ENCODE data around the gene MFSD6L. TPM values are rescaled to one million over a fixed set of nuclear protein-coding genes. Genes with fewer than 3 reads are reported as not detected.

MFSD6L gene
- total and polyA plus RNA-seq, 2 of the 13 experiments (the other 11 are each of a cell fraction or from before 2014, with no cell fraction given) = not detected

DNA sequence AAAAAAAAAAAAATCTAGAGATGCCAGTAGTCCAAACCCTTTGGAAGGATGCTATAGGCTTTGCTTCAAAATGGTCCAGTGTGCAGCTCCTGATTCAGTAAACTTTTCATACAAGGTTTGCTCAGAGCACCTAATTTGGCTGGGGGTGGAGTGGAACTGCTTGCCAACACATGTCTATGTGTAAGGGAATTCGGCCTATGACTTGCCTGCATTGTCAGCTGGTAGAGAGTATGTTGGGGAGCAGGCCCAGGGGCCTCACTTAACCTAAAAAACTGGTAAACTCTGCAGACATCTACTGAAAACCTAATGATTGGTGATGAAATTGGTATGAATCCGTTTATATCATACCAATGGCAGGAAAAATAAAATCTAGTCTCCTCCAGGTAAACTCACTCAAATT lies 1.5 kb upstream of the MFSD6L start (continued):
- TF ChIP-seq MAZ (IDR thresholded peaks at IDR 0.05; ENCODE audit: borderline replicate concordance, low read depth, low read length) (no peak), MAZ (CRISPR knock-in tag; IDR thresholded peaks at IDR 0.05; ENCODE audit: low read depth) (no peak)

- Histone ChIP-seq H3K4me3 (replicated peaks in 1 of 3; ENCODE audit: insufficient read depth in 1 of 3, low read depth in 2 of 3, low read length in 3 of 3) (no peak overlapping the region), H3K9ac (ENCODE audit: insufficient read depth, low read depth, low read length) (no peak overlapping the region), H3K36me3 (replicated peaks in 1 of 2; ENCODE audit: control insufficient read depth in 1 of 2, insufficient read depth in 2 of 2, low read length in 2 of 2) (no peaks in the 10 kb centered on the region), H2AFZ (ENCODE audit: low read length) (no peak overlapping the region), H3K27ac (ENCODE audit: extremely low read length, insufficient read depth, low read length) (no peak overlapping the region), H3K4me2 (ENCODE audit: low read depth, low read length) (no peak overlapping the region), H3K79me2 (ENCODE audit: insufficient read depth, low read length) (no peaks in the 10 kb centered on the region), H4K20me1 (ENCODE audit: insufficient read depth, low read length) (no peaks in the 10 kb centered on the region), H3K9me3 (ENCODE audit: low read length) (no peaks in the 10 kb centered on the region), H3K27me3 (ENCODE audit: control insufficient read depth in 1 of 2, insufficient read depth in 2 of 2, low read length in 2 of 2) (peaks cover 3 to 47% of the 10 kb centered on the region in 2 experiments), H3K4me1 (ENCODE audit: insufficient read depth, low read length) (no peaks in the 10 kb centered on the region)
- TF ChIP-seq NR3C1 (CRISPR knock-in tag; IDR thresholded peaks at IDR 0.05) (no peak), ZSCAN21 (CRISPR knock-in tag; IDR thresholded peaks at IDR 0.05; ENCODE audit: borderline replicate concordance) (no peak), ZNF136 (CRISPR knock-in tag; IDR thresholded peaks at IDR 0.05; ENCODE audit: low read depth) (no peak), HNRNPLL (IDR thresholded peaks at IDR 0.05; ENCODE audit: low read depth, low read length, poor library complexity, severe bottlenecking) (no peak), ZBTB10 (CRISPR knock-in tag; IDR thresholded peaks at IDR 0.05; ENCODE audit: borderline replicate concordance) (no peak), ZNF83 (CRISPR knock-in tag; IDR thresholded peaks at IDR 0.05; ENCODE audit: borderline replicate concordance) (no peak), KLF13 (CRISPR knock-in tag; IDR thresholded peaks at IDR 0.05) (no peak), TGIF2 (CRISPR knock-in tag; IDR thresholded peaks at IDR 0.05) (no peak), U2AF1 (optimal IDR thresholded peaks at IDR 0.05; ENCODE audit: low read depth, low read length) (no peak)
- TF ChIP-seq, protein P1, sequence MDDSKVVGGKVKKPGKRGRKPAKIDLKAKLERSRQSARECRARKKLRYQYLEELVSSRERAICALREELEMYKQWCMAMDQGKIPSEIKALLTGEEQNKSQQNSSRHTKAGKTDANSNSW (CRISPR knock-in tag; IDR thresholded peaks at IDR 0.05; ENCODE audit: borderline replicate concordance) = no peak
- no peak for DNase-seq (ENCODE audit: low spot score)
- FAIRE-seq = no peak
- ChIA-PET CTCF (ENCODE audit: low intra/inter-chr PET ratio, low total read pairs) (no interaction called here), POLR2A (no interaction called here)
- no TSS peak for BruUV-seq (replicated peaks)
- no peak for ATAC-seq
- 31% methylated on average over 9 of the region's 15 CpGs for WGBS (ENCODE audit: low lambda C conversion rate)
- in situ Hi-C loops (cut with HindIII; ENCODE audit: extremely low pct_ligation_motif_present, low pct_unique_long_range_greater_than_20kb) = loop anchor here (5.0 kb wide), 1 partner anchor 98 kb away; no protein-coding TSS in a partner anchor
- intact Hi-C loops (cut with micrococcal nuclease; ENCODE audit: unreplicated experiment) = loop anchor here (5.0 kb wide), 1 partner anchor 98 kb away; no protein-coding TSS in a partner anchor
Measured at GRCh38 chr17:8799570-8800212, 526 bp upstream of the MFSD6L start.
